HepG2 (cell line): ENCODE measurements around the gene DCLK1.

ENCODE experiments used
- GABPB1 ChIP-seq: IDR thresholded peaks from 2 replicates; pipeline ENCODE4 v1.6.1; 2016; ENCODE audit warnings: mild to moderate bottlenecking, missing genetic modification reagents, moderate library complexity, missing compliant biosample characterization
- TF ChIP-seq, protein P1 (sequence below): sonication (generic); formaldehyde crosslinking; IDR thresholded peaks from 2 replicates; pipeline ENCODE4 v1.4.0; 2020; ENCODE audit warnings: missing genetic modification reagents

DNA sequence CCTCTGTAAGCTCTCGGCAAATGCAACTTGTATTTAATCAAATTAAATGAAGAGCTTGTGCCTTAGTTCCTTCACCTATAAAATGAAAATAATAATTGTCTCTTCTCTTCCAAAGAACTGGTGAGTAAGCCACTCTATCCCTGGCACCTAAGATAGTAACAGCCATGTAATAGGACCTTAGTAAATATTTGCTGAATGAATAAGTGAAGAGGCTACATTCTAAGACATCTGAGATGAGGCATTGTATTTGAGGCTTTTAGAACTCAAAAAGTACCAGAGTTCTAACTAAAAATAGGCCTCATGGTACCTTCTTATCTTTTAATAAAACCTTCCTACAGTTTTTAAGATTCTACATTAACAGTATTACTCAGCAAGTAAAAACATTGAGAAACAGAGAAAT is 17.3 kb upstream of the DCLK1 start:
- TF ChIP-seq, protein P1, sequence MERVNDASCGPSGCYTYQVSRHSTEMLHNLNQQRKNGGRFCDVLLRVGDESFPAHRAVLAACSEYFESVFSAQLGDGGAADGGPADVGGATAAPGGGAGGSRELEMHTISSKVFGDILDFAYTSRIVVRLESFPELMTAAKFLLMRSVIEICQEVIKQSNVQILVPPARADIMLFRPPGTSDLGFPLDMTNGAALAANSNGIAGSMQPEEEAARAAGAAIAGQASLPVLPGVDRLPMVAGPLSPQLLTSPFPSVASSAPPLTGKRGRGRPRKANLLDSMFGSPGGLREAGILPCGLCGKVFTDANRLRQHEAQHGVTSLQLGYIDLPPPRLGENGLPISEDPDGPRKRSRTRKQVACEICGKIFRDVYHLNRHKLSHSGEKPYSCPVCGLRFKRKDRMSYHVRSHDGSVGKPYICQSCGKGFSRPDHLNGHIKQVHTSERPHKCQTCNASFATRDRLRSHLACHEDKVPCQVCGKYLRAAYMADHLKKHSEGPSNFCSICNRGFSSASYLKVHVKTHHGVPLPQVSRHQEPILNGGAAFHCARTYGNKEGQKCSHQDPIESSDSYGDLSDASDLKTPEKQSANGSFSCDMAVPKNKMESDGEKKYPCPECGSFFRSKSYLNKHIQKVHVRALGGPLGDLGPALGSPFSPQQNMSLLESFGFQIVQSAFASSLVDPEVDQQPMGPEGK (CRISPR knock-in tag) = no peak
- TF ChIP-seq GABPB1 (CRISPR knock-in tag) = no peak
